Stomach (tissue), 9 donors: ENCODE measurements around the gene MLLT10. TPM values are rescaled to one million over a fixed set of nuclear protein-coding genes. Genes with fewer than 3 reads are reported as not detected.

Experiments
- DNase-seq, 2 donors: peaks; one replicate each; pipeline versions ENCODE4 v3.0.0 to v3.0.0-alpha.2; 2013 to 2019
- H3K27ac ChIP-seq, 5 donors: fragments of 200-600 bp in 4 of 5; sonication (generic) in 4 of 5; one replicate each; pipeline ENCODE4 v1.5.1; 2013 to 2019; ENCODE audit warnings: mild to moderate bottlenecking in 1 of 5, moderate library complexity in 1 of 5
- H3K27me3 ChIP-seq, 3 donors: fragments of 200-600 bp; sonication (generic); one replicate each; pipeline ENCODE4 v1.5.1; 2017 to 2019; ENCODE audit warnings: mixed run types in 1 of 3
- H3K36me3 ChIP-seq, 4 donors: fragments of 200-600 bp; sonication (generic); 1 replicate in 3 of 4; 2 replicates in 1 of 4; pipeline ENCODE4 v1.5.1; 2016 to 2019
- H3K4me1 ChIP-seq, 4 donors: fragments of 200-600 bp; sonication (generic); one replicate each; pipeline ENCODE4 v1.5.1; 2016 to 2019
- H3K4me3 ChIP-seq, 4 donors: fragments of 200-600 bp; sonication (generic) in 3 of 4; one replicate each; pipeline ENCODE4 v1.5.1; 2016 to 2019; ENCODE audit warnings: mild to moderate bottlenecking in 1 of 4
- H3K9me3 ChIP-seq, 4 donors: fragments of 200-600 bp; sonication (generic); one replicate each; pipeline ENCODE4 v1.5.1; 2016 to 2019
- EP300 ChIP-seq: sonication (generic); formaldehyde crosslinking; IDR thresholded peaks from one replicate; pipeline ENCODE4 v1.6.1; 2017; ENCODE audit warnings: antibody characterized with exemption
- POLR2A ChIP-seq, 4 donors: fragments of 450-650 bp; IDR thresholded peaks; one replicate each; pipeline ENCODE4 v1.6.1; 2016; ENCODE audit warnings: antibody characterized with exemption in 4 of 4, control low read depth in 2 of 4, mild to moderate bottlenecking in 1 of 4, moderate library complexity in 1 of 4
- POLR2AphosphoS5 ChIP-seq, 3 donors: sonication (generic); formaldehyde crosslinking; IDR thresholded peaks; one replicate each; pipeline ENCODE4 v1.6.1; 2016; ENCODE audit warnings: antibody characterized with exemption in 3 of 3
- WGBS, 5 donors: extraction: QIAGEN DNeasy Blood & Tissue Kit in 3 of 5; methylation state at CpG; one replicate each; pipeline versions ENCODE4 v1.1.5 to v1.1.7; 2013 to 2018; 5-methylcytosine and 5-hydroxymethylcytosine counted together
- intact Hi-C: fragments of 100-400 bp; cut with DNase I; formaldehyde crosslinking; loops from one replicate; pipeline ENCODE4 v1.15.1; 2023; ENCODE audit warnings: low total_unique reads
- polyA plus RNA-seq, 3 donors: library from polyadenylated mRNA; stranded (reverse); fragments of 200-250 nt; gene quantifications; one replicate each; pipeline ENCODE4 v1.2.3, GENCODE V29; 2013
- total RNA-seq, 5 donors: library from RNA; depleted of rRNA; stranded (reverse); fragments of >200 nt; gene quantifications; one replicate each; pipeline versions ENCODE4 v1.1.0 to v1.2.3, GENCODE V29; 2014 to 2016
- TF ChIP-seq, protein P1 (sequence below), 7 experiments: fragments of 450-650 bp in 4 of 7; fragments of 200-600 bp in 3 of 7; sonication (generic) in 3 of 7; IDR thresholded peaks; one replicate each; pipeline ENCODE4 v1.5.1; 2016 to 2019; ENCODE audit warnings: antibody characterized with exemption in 7 of 7, control low read depth in 2 of 7, mild to moderate bottlenecking in 1 of 7
- donor health status: healthy with polysubstance abuse.
- donor health status: Bipolar disorder and iron deficiency.
- donor health status: healthy.

MLLT10 gene
- total and polyA plus RNA-seq, 8 donors = 12.8 to 76.9 (median 23.8) TPM

DNA sequence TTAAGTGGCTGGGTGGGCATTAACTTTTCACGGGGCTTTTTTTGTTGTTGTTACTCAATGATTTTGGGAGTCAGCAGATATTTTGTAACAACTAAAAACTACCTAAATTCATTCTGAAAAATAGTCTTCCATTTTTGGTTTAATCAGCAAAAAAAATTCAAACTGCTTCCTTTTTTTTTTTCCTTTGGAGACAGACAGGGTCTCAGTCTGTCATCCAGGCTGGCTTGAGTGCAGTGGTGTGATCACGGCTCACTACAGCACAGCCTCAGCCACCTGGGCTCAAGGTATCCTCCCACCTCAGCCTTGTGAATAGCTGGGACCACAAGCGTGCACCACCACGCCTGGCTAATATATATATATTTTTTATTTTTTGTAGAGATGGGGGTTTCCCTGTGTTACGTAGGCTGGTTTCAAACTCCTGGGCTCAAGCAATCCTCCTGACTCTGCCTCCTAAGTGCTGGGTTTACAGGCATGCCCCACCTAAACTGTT lies 45.0 kb upstream of the MLLT10 start:
- intact Hi-C loops = no loop called here
- Histone ChIP-seq H3K27ac (no peak overlapping the region), H3K9me3 (no peaks in the 10 kb centered on the region), H3K27me3 (peaks cover 0 to 4% (median 4%) of the 10 kb centered on the region in 3 donors), H3K4me3 (no peak overlapping the region), H3K4me1 (peaks cover 0 to 3% (median under 1%) of the 10 kb centered on the region in 4 donors), H3K36me3 (no peaks in the 10 kb centered on the region)
- DNase-seq = no peak
- 69 to 79% (median 76%) methylated on average over 5 of the region's 5 CpGs for WGBS, 5 donors
- TF ChIP-seq, protein P1, sequence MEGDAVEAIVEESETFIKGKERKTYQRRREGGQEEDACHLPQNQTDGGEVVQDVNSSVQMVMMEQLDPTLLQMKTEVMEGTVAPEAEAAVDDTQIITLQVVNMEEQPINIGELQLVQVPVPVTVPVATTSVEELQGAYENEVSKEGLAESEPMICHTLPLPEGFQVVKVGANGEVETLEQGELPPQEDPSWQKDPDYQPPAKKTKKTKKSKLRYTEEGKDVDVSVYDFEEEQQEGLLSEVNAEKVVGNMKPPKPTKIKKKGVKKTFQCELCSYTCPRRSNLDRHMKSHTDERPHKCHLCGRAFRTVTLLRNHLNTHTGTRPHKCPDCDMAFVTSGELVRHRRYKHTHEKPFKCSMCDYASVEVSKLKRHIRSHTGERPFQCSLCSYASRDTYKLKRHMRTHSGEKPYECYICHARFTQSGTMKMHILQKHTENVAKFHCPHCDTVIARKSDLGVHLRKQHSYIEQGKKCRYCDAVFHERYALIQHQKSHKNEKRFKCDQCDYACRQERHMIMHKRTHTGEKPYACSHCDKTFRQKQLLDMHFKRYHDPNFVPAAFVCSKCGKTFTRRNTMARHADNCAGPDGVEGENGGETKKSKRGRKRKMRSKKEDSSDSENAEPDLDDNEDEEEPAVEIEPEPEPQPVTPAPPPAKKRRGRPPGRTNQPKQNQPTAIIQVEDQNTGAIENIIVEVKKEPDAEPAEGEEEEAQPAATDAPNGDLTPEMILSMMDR (IDR thresholded peaks at IDR 0.05) = no peak
- no peak for TF ChIP-seq EP300
- no peak for TF ChIP-seq POLR2A (IDR thresholded peaks at IDR 0.05)

DNA sequence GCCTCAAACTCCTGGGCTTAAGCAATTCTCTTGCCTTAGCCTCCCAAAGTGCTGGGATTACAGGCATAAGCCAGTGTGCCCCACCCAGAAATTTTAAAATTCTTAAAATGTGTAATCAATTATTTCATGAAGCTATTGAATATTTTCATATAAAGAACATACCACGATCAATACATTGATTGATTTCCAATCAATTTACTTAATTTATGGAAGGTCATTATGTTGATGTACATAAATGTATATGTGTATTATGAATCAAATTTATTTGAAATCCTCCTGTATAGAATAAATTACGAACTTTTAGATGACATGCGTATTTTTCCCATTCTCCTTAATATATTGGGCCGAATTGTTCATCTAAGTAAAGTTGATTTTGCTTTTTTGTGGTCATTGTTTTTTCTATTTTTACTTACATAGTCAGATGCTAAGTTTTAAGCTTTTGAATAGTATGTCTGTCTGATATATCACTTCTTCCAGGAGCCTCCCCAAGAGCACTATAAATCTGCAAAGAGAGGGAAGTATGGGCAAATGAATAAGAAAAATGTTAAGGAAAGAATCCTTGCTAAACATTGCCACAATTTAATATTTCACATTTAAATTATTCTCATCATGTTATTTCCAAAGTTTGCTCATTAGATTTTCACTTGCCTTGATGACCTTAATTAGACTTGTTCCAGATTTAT lies 43.9 kb upstream of the MLLT10 start:
- Histone ChIP-seq H3K9me3 (no peaks in the 10 kb centered on the region), H3K27ac (no peak overlapping the region), H3K4me1 (peaks cover 11 to 15% (median 13%) of the 10 kb centered on the region in 4 donors), H3K36me3 (no peaks in the 10 kb centered on the region), H3K27me3 (peaks cover 0 to 16% (median 16%) of the 10 kb centered on the region in 3 donors), H3K4me3 (no peak overlapping the region)
- intact Hi-C loops = loop anchor here (10.0 kb wide), 1 partner anchor 245 kb away; no protein-coding TSS in a partner anchor
- 93 to 97% (median 97%) methylated on average over 4 of the region's 4 CpGs for WGBS, 5 donors
- TF ChIP-seq POLR2A (IDR thresholded peaks at IDR 0.05) (no peak), EP300 (no peak), POLR2AphosphoS5 (IDR thresholded peaks at IDR 0.05) (no peak)
- TF ChIP-seq, protein P1 (IDR thresholded peaks at IDR 0.05) = no peak
- no peak for DNase-seq

GRCh38 chr10:21490711-21491105 lies 43.3 kb upstream of the MLLT10 start:
- intact Hi-C loops = loop anchor here (10.0 kb wide), 1 partner anchor 244 kb away; no protein-coding TSS in a partner anchor
- Histone ChIP-seq H3K4me3 (no peak overlapping the region), H3K4me1 (peaks cover 14 to 19% (median 17%) of the 10 kb centered on the region in 4 donors), H3K27me3 (peaks cover 0 to 20% (median 19%) of the 10 kb centered on the region in 3 donors), H3K36me3 (no peaks in the 10 kb centered on the region), H3K9me3 (no peaks in the 10 kb centered on the region), H3K27ac (no peak overlapping the region)
- TF ChIP-seq POLR2AphosphoS5 (IDR thresholded peaks at IDR 0.05) (no peak), EP300 (no peak), POLR2A (IDR thresholded peaks at IDR 0.05) (no peak)
- TF ChIP-seq, protein P1 (IDR thresholded peaks at IDR 0.05) = no peak
- DNase-seq = no peak
- WGBS, 5 donors = 92 to 96% (median 93%) methylated on average over 2 of the region's 2 CpGs

GRCh38 chr10:21492421-21492820 lies 41.6 kb upstream of the MLLT10 start:
- WGBS, 5 donors = 79 to 89% (median 82%) methylated on average over 3 of the region's 3 CpGs
- Histone ChIP-seq H3K27ac (no peak overlapping the region), H3K27me3 (peaks cover 0 to 35% (median 32%) of the 10 kb centered on the region in 3 donors), H3K36me3 (no peaks in the 10 kb centered on the region), H3K4me1 (peaks cover 22 to 36% (median 33%) of the 10 kb centered on the region in 4 donors), H3K9me3 (no peaks in the 10 kb centered on the region), H3K4me3 (no peak overlapping the region)
- no peak for DNase-seq
- TF ChIP-seq, protein P1 (IDR thresholded peaks at IDR 0.05) = no peak
- TF ChIP-seq POLR2AphosphoS5 (IDR thresholded peaks at IDR 0.05) (no peak), EP300 (no peak), POLR2A (IDR thresholded peaks at IDR 0.05) (no peak)
- intact Hi-C loops = loop anchor here (10.0 kb wide), 1 partner anchor 242 kb away; no protein-coding TSS in a partner anchor
